Activated T-cell treated with anti-CD3 and anti-CD28 coated beads, Interleukin-2, amount 50 U/mL, for 72 hours (primary cell): ENCODE results near the gene GGT6. TPM values are rescaled to one million over a fixed set of nuclear protein-coding genes. Genes with fewer than 3 reads are reported as not detected.

Experiments
- ATAC-seq, 2 donors: fragments of 150-1000 bp; cut with Tn5 transposase; replicated peaks in 1 of 2; 2 replicates each; pipeline ENCODE4 v1.10.0; 2021; ENCODE audit warnings: moderate library complexity in 2 of 2, mild to moderate bottlenecking in 1 of 2
- DNase-seq, 2 donors: peaks; one replicate each; pipeline ENCODE4 v3.0.0; 2021 to 2022; ENCODE audit warnings: mixed read lengths in 1 of 2
- H3K27ac Mint-ChIP-seq: one replicate; pipeline ENCODE4 v1.8.0; 2022; ENCODE audit warnings: mild to moderate bottlenecking, moderate library complexity, mixed read lengths
- H3K27me3 Mint-ChIP-seq: one replicate; pipeline ENCODE4 v1.8.0; 2022; ENCODE audit warnings: low read depth, mixed read lengths
- H3K36me3 Mint-ChIP-seq, 2 donors: one replicate each; pipeline ENCODE4 v1.8.0; 2022; ENCODE audit warnings: mixed read lengths in 2 of 2, mild to moderate bottlenecking in 1 of 2; ENCODE audit not compliant: insufficient read depth in 2 of 2
- H3K4me1 Mint-ChIP-seq: one replicate; pipeline ENCODE4 v1.8.0; 2022; ENCODE audit warnings: low read depth, mixed read lengths
- H3K4me3 Mint-ChIP-seq, 2 donors: one replicate each; pipeline ENCODE4 v1.8.0; 2022; ENCODE audit warnings: mild to moderate bottlenecking in 2 of 2, mixed read lengths in 2 of 2, moderate library complexity in 2 of 2
- H3K9me3 Mint-ChIP-seq, 2 donors: one replicate each; pipeline ENCODE4 v1.8.0; 2022; ENCODE audit warnings: mixed read lengths in 2 of 2
- total RNA-seq, 2 donors: library from RNA; stranded (reverse); gene quantifications; one replicate each; pipeline ENCODE4 v1.2.3, GENCODE V29; 2022

Gene GGT6
- total RNA-seq, 2 donors from 2014 or later: not detected

GRCh38 chr17:4534515-4534914 lies 25.9 kb downstream of the GGT6 start:
- H3K27ac Mint-ChIP-seq: no peak overlapping the region
- H3K36me3 Mint-ChIP-seq: no peaks in the 10 kb centered on the region
- H3K9me3 Mint-ChIP-seq: no peaks in the 10 kb centered on the region
- H3K4me3 Mint-ChIP-seq: no peak overlapping the region
- ATAC-seq (no peak), DNase-seq (no peak)
- H3K4me1 Mint-ChIP-seq: no peaks in the 10 kb centered on the region
- H3K27me3 Mint-ChIP-seq: peaks cover 7% of the 10 kb centered on the region

GRCh38 chr17:4533523-4534504 lies 26.6 kb downstream of the GGT6 start:
- peaks cover 7% of the 10 kb centered on the region for H3K27me3 Mint-ChIP-seq

GRCh38 chr17:4532860-4533522 lies 27.4 kb downstream of the GGT6 start:
- ATAC-seq (peak in 1 of 2 donors; percentile 13), DNase-seq (no peak)
- Mint-ChIP-seq H3K9me3 (no peaks in the 10 kb centered on the region), H3K36me3 (no peaks in the 10 kb centered on the region), H3K27ac (no peak overlapping the region), H3K4me3 (no peak overlapping the region), H3K27me3 (peaks cover 7% of the 10 kb centered on the region), H3K4me1 (no peaks in the 10 kb centered on the region)

More at GRCh38 chr17:4533523-4534504, 26.6 kb downstream of the GGT6 start:
- peak in 1 of 2 donors; percentile 14 for ATAC-seq
- DNase-seq: no peak
- Mint-ChIP-seq H3K27ac (no peak overlapping the region), H3K36me3 (no peaks in the 10 kb centered on the region), H3K4me1 (no peaks in the 10 kb centered on the region), H3K4me3 (no peak overlapping the region), H3K9me3 (no peaks in the 10 kb centered on the region)

GRCh38 chr17:4531988-4532736 lies 28.2 kb downstream of the GGT6 start:
- DNase-seq (no peak), ATAC-seq (no peak)
- Mint-ChIP-seq H3K9me3 (no peaks in the 10 kb centered on the region), H3K27me3 (peaks cover 7% of the 10 kb centered on the region), H3K27ac (no peak overlapping the region), H3K36me3 (no peaks in the 10 kb centered on the region), H3K4me1 (no peaks in the 10 kb centered on the region), H3K4me3 (no peak overlapping the region)

- no peaks in the 10 kb centered on the region for H3K4me1 Mint-ChIP-seq
- DNase-seq (no peak), ATAC-seq (peak in 1 of 2 donors; percentile 15)
- H3K27ac Mint-ChIP-seq: no peak overlapping the region
- H3K36me3 Mint-ChIP-seq: no peaks in the 10 kb centered on the region
- H3K4me3 Mint-ChIP-seq: no peak overlapping the region
- H3K9me3 Mint-ChIP-seq: no peaks in the 10 kb centered on the region
- H3K27me3 Mint-ChIP-seq: peaks cover 7% of the 10 kb centered on the region
Observed at GRCh38 chr17:4530799-4531730, 29.3 kb downstream of the GGT6 start.

- peaks cover 7% of the 10 kb centered on the region for H3K27me3 Mint-ChIP-seq
- no peak for DNase-seq
- no peak overlapping the region for H3K4me3 Mint-ChIP-seq
- H3K4me1 Mint-ChIP-seq: no peaks in the 10 kb centered on the region
- no peaks in the 10 kb centered on the region for H3K36me3 Mint-ChIP-seq
- no peaks in the 10 kb centered on the region for H3K9me3 Mint-ChIP-seq
- no peak overlapping the region for H3K27ac Mint-ChIP-seq
- ATAC-seq: no peak
Observed at GRCh38 chr17:4529533-4530152, 30.7 kb downstream of the GGT6 start.

- ATAC-seq: no peak
- no peaks in the 10 kb centered on the region for H3K9me3 Mint-ChIP-seq
- H3K36me3 Mint-ChIP-seq: no peaks in the 10 kb centered on the region
- DNase-seq: no peak
- H3K27me3 Mint-ChIP-seq: peaks cover 7% of the 10 kb centered on the region
- no peak overlapping the region for H3K4me3 Mint-ChIP-seq
- H3K27ac Mint-ChIP-seq: no peak overlapping the region
- no peaks in the 10 kb centered on the region for H3K4me1 Mint-ChIP-seq
Observed at GRCh38 chr17:4527566-4528125, 32.7 kb downstream of the GGT6 start.

- no peak overlapping the region for H3K27ac Mint-ChIP-seq
- no peaks in the 10 kb centered on the region for H3K4me1 Mint-ChIP-seq
- H3K27me3 Mint-ChIP-seq: peaks cover 5% of the 10 kb centered on the region
- H3K4me3 Mint-ChIP-seq: no peak overlapping the region
- no peaks in the 10 kb centered on the region for H3K36me3 Mint-ChIP-seq
- H3K9me3 Mint-ChIP-seq: no peaks in the 10 kb centered on the region
- ATAC-seq: no peak
- DNase-seq: no peak
Observed at GRCh38 chr17:4527134-4527533, 33.2 kb downstream of the GGT6 start.

GRCh38 chr17:4525691-4526397 lies 34.5 kb downstream of the GGT6 start:
- DNase-seq (no peak), ATAC-seq (no peak)
- no peak overlapping the region for H3K4me3 Mint-ChIP-seq
- no peaks in the 10 kb centered on the region for H3K9me3 Mint-ChIP-seq
- no peaks in the 10 kb centered on the region for H3K36me3 Mint-ChIP-seq
- no peaks in the 10 kb centered on the region for H3K27me3 Mint-ChIP-seq
- no peaks in the 10 kb centered on the region for H3K4me1 Mint-ChIP-seq
- H3K27ac Mint-ChIP-seq: no peak overlapping the region

- DNase-seq (no peak), ATAC-seq (no peak)
- H3K9me3 Mint-ChIP-seq: no peaks in the 10 kb centered on the region
- H3K4me3 Mint-ChIP-seq: no peak overlapping the region
- no peak overlapping the region for H3K27ac Mint-ChIP-seq
- no peaks in the 10 kb centered on the region for H3K36me3 Mint-ChIP-seq
- H3K27me3 Mint-ChIP-seq: no peaks in the 10 kb centered on the region
- H3K4me1 Mint-ChIP-seq: no peaks in the 10 kb centered on the region
Observed at GRCh38 chr17:4523946-4524345, 36.4 kb downstream of the GGT6 start.

GRCh38 chr17:4522661-4523060 lies 37.7 kb downstream of the GGT6 start:
- H3K4me3 Mint-ChIP-seq: no peak overlapping the region
- H3K27ac Mint-ChIP-seq: no peak overlapping the region
- ATAC-seq (no peak), DNase-seq (no peak)
- H3K36me3 Mint-ChIP-seq: no peaks in the 10 kb centered on the region
- H3K4me1 Mint-ChIP-seq: no peaks in the 10 kb centered on the region
- no peaks in the 10 kb centered on the region for H3K27me3 Mint-ChIP-seq
- H3K9me3 Mint-ChIP-seq: no peaks in the 10 kb centered on the region
